GM23338 (cell line): ENCODE results near the gene IARS2. TPM values are rescaled to one million over a fixed set of nuclear protein-coding genes. Genes with fewer than 3 reads are reported as not detected.

ENCODE experiments used
- ATAC-seq: fragments of 200-7000 bp; cut with Tn5 transposase; 3 replicates; pipeline ENCODE4 v1.9.1; 2020
- DNase-seq: peaks from one replicate; pipeline ENCODE4 v3.0.0-alpha.2; 2015; ENCODE audit warnings: low spot score
- H2AFZ ChIP-seq: fragments of 200-600 bp; sonication (generic); 2 replicates; pipeline ENCODE4 v1.8.0; 2016; ENCODE audit warnings: antibody characterized with exemption, mild to moderate bottlenecking, moderate library complexity
- H3F3A ChIP-seq: fragments of 200-600 bp; sonication (generic); replicated peaks from 2 replicates; pipeline ENCODE4 v1.8.0; 2017; ENCODE audit warnings: antibody characterized with exemption, mixed run types, low read depth
- H3K27ac ChIP-seq: fragments of 200-600 bp; sonication (generic); 2 replicates; pipeline ENCODE4 v1.6.1; 2016; ENCODE audit warnings: low read depth
- H3K27me3 ChIP-seq: fragments of 200-600 bp; sonication (generic); 2 replicates; pipeline ENCODE4 v1.8.0; 2016; ENCODE audit warnings: mild to moderate bottlenecking, mixed run types, moderate library complexity; ENCODE audit not compliant: insufficient read depth
- H3K36me3 ChIP-seq: fragments of 200-600 bp; sonication (generic); 2 replicates; pipeline ENCODE4 v1.8.0; 2016; ENCODE audit warnings: mild to moderate bottlenecking; ENCODE audit not compliant: insufficient read depth
- H3K4me1 ChIP-seq: fragments of 200-600 bp; sonication (generic); 2 replicates; pipeline ENCODE4 v1.8.0; 2016; ENCODE audit warnings: mild to moderate bottlenecking, moderate library complexity; ENCODE audit not compliant: insufficient read depth
- H3K4me2 ChIP-seq: fragments of 200-600 bp; sonication (generic); 2 replicates; pipeline ENCODE4 v1.7.1; 2017; ENCODE audit warnings: mixed run types
- H3K4me3 ChIP-seq: fragments of 200-600 bp; sonication (generic); 2 replicates; pipeline ENCODE4 v1.6.1; 2016; ENCODE audit warnings: mixed run types
- H3K79me2 ChIP-seq: fragments of 200-600 bp; sonication (generic); replicated peaks from 2 replicates; pipeline ENCODE4 v1.8.0; 2017; ENCODE audit warnings: mild to moderate bottlenecking; ENCODE audit not compliant: insufficient read depth
- H3K9me2 ChIP-seq: fragments of 200-600 bp; sonication (generic); 2 replicates; pipeline ENCODE4 v1.8.0; 2017; ENCODE audit not compliant: insufficient read depth
- H4K20me1 ChIP-seq: fragments of 200-600 bp; sonication (generic); replicated peaks from 2 replicates; pipeline ENCODE4 v1.8.0; 2017; ENCODE audit warnings: mild to moderate bottlenecking; ENCODE audit not compliant: insufficient read depth
- H3K27ac Mint-ChIP-seq: 2 replicates; pipeline ENCODE4 v1.8.0; 2020; ENCODE audit warnings: inconsistent platforms, mild to moderate bottlenecking, moderate library complexity, mixed read lengths
- H3K27me3 Mint-ChIP-seq: 3 replicates; pipeline ENCODE4 v1.8.0; 2022; ENCODE audit warnings: low read depth, mild to moderate bottlenecking, moderate library complexity, mixed read lengths, inconsistent platforms; ENCODE audit not compliant: insufficient read depth, poor library complexity
- H3K36me3 Mint-ChIP-seq: 3 replicates; pipeline ENCODE4 v1.8.0; 2021; ENCODE audit warnings: low read depth, mild to moderate bottlenecking, inconsistent platforms, moderate library complexity, mixed read lengths
- H3K4me1 Mint-ChIP-seq: 3 replicates; pipeline ENCODE4 v1.8.0; 2020; ENCODE audit warnings: mild to moderate bottlenecking, inconsistent platforms, mixed read lengths
- H3K4me3 Mint-ChIP-seq: 3 replicates; pipeline ENCODE4 v1.8.0; 2021; ENCODE audit warnings: moderate library complexity, mild to moderate bottlenecking, inconsistent platforms, mixed read lengths
- H3K9me3 Mint-ChIP-seq: 3 replicates; pipeline ENCODE4 v1.8.0; 2020; ENCODE audit warnings: moderate library complexity, mild to moderate bottlenecking, inconsistent platforms, mixed read lengths
- CREB1 ChIP-seq: fragments of 250-450 bp; sonication (Bioruptor Pico); IDR thresholded peaks from 2 replicates; pipeline ENCODE4 v1.5.0; 2020; ENCODE audit warnings: low read depth, mild to moderate bottlenecking, moderate library complexity
- EZH2 ChIP-seq: fragments of 200-600 bp; sonication (generic); IDR thresholded peaks from one replicate; pipeline ENCODE4 v1.8.0; 2017; ENCODE audit warnings: antibody characterized with exemption, mild to moderate bottlenecking, low read depth; ENCODE audit not compliant: unreplicated experiment
- EZH2phosphoT487 ChIP-seq: fragments of 200-600 bp; sonication (generic); IDR thresholded peaks from one replicate; pipeline ENCODE4 v1.8.1; 2018; ENCODE audit warnings: antibody characterized with exemption; ENCODE audit not compliant: unreplicated experiment
- JUNB ChIP-seq: IDR thresholded peaks from one replicate; pipeline ENCODE4 v1.6.1; 2016; ENCODE audit warnings: antibody characterized with exemption; ENCODE audit not compliant: unreplicated experiment
- NANOG ChIP-seq: IDR thresholded peaks from 2 replicates; pipeline ENCODE4 v1.6.1; 2016; ENCODE audit warnings: antibody characterized with exemption, borderline replicate concordance
- POLR2AphosphoS5 ChIP-seq: IDR thresholded peaks from 2 replicates; pipeline ENCODE4 v1.6.1; 2016; ENCODE audit warnings: antibody characterized with exemption, low read depth
- STAT1 ChIP-seq: IDR thresholded peaks from one replicate; pipeline ENCODE4 v1.6.1; 2016; ENCODE audit warnings: antibody characterized with exemption; ENCODE audit not compliant: unreplicated experiment
- ZNF114 ChIP-seq: fragments of 250-450 bp; sonication (Bioruptor Pico); IDR thresholded peaks from 2 replicates; pipeline ENCODE4 v1.5.0; 2020; ENCODE audit warnings: mild to moderate bottlenecking, moderate library complexity
- ZNF331 ChIP-seq: fragments of 250-450 bp; sonication (Bioruptor Pico); IDR thresholded peaks from 2 replicates; pipeline ENCODE4 v1.5.0; 2020; ENCODE audit warnings: low read depth, mild to moderate bottlenecking, moderate library complexity
- polyA plus RNA-seq: library from polyadenylated mRNA; unstranded; fragments of >200 nt; fragmentation: Nextera tagmentation; extraction: Ambion mirVana; gene quantifications from 2 replicates; pipeline ENCODE4 v1.2.1, GENCODE V29; 2016
- total RNA-seq: library from RNA; depleted of rRNA; stranded (reverse); fragments of >200 nt; shearing (Covaris generic); gene quantifications from 2 replicates; pipeline ENCODE4 v1.2.3, GENCODE V29; 2014
- TF ChIP-seq, protein P1 (sequence below): IDR thresholded peaks from 2 replicates; pipeline ENCODE4 v1.6.1; 2016; ENCODE audit warnings: antibody characterized with exemption
- TF ChIP-seq, protein P2 (sequence below): fragments of 250-450 bp; sonication (Bioruptor Pico); IDR thresholded peaks from 2 replicates; pipeline ENCODE4 v1.5.0; 2020; ENCODE audit warnings: mild to moderate bottlenecking, moderate library complexity
- TF ChIP-seq, protein P3 (sequence below): IDR thresholded peaks from one replicate; pipeline ENCODE4 v1.6.1; 2018; ENCODE audit warnings: antibody characterized with exemption; ENCODE audit not compliant: unreplicated experiment
- TF ChIP-seq, protein P4 (sequence below), 2 experiments: fragments of 200-600 bp in 1 of 2; sonication (generic) in 1 of 2; conservative IDR thresholded peaks; 2 replicates each; pipeline versions ENCODE4 v1.5.1 to v1.6.1; 2016 to 2017; ENCODE audit warnings: antibody characterized with exemption in 2 of 2, low read depth in 2 of 2, mild to moderate bottlenecking in 2 of 2, moderate library complexity in 1 of 2

The IARS2 gene
- total and polyA plus RNA-seq, 2 experiments from 2014 or later = 33.3 to 75.6 TPM

DNA sequence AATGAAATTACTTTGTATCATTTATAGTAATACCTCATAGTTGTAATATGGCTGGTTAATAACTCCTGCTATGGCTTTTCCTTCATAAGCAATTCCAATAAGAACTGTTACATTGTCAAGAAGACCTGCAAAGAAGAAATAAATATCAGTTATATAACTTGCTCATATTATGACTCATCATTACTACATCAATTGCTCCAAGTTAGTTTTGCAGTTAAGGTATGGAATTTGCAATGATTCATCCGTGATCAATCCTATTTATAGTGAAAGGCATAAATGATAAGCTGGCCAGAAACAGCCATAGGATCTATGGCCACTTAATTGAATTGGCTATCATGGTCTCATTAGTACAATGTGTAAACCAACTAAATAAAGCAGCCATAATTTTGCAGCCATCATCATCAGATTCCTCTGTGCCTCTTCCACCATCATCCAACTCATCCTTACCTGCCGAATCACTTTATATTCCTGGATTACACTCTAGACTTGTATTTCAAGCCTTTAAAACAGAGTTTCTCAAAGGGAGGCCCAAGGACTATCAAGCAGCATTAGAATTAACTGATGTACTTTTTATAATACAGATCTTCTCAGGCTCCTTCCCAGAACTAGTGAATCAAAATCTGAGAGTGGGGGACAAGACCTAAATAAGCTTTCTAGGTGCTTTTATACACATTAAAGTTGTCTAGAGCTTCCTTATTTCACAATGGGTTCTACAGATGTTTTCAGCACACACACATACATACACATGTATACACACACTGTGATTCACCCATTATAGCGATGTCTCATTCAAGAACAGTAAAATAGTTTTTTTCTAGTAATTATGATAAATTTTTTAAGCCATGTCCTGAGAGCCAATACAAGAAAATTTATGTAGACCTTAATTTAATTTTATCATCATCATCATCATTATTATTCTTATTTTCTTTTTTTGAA is 26.4 kb upstream of the IARS2 start:
- Histone ChIP-seq H3K27me3 (no peaks in the 10 kb centered on the region), H3F3A (no peaks in the 10 kb centered on the region), H3K36me3 (peaks cover 3% of the 10 kb centered on the region), H2AFZ (no peak overlapping the region), H3K4me2 (no peak overlapping the region), H3K79me2 (no peaks in the 10 kb centered on the region), H3K4me1 (no peaks in the 10 kb centered on the region), H3K9me2 (no peaks in the 10 kb centered on the region), H3K4me3 (no peak overlapping the region), H3K27ac (no peak overlapping the region), H4K20me1 (no peaks in the 10 kb centered on the region)
- no peak overlapping the region for H3K4me3 Mint-ChIP-seq
- no peaks in the 10 kb centered on the region for H3K4me1 Mint-ChIP-seq
- H3K27ac Mint-ChIP-seq = no peak overlapping the region
- DNase-seq (no peak), ATAC-seq (no peak)
- no peaks in the 10 kb centered on the region for H3K27me3 Mint-ChIP-seq
- peaks cover 6% of the 10 kb centered on the region for H3K36me3 Mint-ChIP-seq
- no peaks in the 10 kb centered on the region for H3K9me3 Mint-ChIP-seq
- no peak for TF ChIP-seq NANOG
- TF ChIP-seq CREB1 = no peak
- TF ChIP-seq JUNB = no peak
- TF ChIP-seq POLR2AphosphoS5 = no peak
- no peak for TF ChIP-seq EZH2
- TF ChIP-seq ZNF114 (CRISPR knock-in tag) = no peak
- TF ChIP-seq, protein P1, sequence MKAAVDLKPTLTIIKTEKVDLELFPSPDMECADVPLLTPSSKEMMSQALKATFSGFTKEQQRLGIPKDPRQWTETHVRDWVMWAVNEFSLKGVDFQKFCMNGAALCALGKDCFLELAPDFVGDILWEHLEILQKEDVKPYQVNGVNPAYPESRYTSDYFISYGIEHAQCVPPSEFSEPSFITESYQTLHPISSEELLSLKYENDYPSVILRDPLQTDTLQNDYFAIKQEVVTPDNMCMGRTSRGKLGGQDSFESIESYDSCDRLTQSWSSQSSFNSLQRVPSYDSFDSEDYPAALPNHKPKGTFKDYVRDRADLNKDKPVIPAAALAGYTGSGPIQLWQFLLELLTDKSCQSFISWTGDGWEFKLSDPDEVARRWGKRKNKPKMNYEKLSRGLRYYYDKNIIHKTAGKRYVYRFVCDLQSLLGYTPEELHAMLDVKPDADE = no peak
- no peak for TF ChIP-seq STAT1
- TF ChIP-seq, protein P2, sequence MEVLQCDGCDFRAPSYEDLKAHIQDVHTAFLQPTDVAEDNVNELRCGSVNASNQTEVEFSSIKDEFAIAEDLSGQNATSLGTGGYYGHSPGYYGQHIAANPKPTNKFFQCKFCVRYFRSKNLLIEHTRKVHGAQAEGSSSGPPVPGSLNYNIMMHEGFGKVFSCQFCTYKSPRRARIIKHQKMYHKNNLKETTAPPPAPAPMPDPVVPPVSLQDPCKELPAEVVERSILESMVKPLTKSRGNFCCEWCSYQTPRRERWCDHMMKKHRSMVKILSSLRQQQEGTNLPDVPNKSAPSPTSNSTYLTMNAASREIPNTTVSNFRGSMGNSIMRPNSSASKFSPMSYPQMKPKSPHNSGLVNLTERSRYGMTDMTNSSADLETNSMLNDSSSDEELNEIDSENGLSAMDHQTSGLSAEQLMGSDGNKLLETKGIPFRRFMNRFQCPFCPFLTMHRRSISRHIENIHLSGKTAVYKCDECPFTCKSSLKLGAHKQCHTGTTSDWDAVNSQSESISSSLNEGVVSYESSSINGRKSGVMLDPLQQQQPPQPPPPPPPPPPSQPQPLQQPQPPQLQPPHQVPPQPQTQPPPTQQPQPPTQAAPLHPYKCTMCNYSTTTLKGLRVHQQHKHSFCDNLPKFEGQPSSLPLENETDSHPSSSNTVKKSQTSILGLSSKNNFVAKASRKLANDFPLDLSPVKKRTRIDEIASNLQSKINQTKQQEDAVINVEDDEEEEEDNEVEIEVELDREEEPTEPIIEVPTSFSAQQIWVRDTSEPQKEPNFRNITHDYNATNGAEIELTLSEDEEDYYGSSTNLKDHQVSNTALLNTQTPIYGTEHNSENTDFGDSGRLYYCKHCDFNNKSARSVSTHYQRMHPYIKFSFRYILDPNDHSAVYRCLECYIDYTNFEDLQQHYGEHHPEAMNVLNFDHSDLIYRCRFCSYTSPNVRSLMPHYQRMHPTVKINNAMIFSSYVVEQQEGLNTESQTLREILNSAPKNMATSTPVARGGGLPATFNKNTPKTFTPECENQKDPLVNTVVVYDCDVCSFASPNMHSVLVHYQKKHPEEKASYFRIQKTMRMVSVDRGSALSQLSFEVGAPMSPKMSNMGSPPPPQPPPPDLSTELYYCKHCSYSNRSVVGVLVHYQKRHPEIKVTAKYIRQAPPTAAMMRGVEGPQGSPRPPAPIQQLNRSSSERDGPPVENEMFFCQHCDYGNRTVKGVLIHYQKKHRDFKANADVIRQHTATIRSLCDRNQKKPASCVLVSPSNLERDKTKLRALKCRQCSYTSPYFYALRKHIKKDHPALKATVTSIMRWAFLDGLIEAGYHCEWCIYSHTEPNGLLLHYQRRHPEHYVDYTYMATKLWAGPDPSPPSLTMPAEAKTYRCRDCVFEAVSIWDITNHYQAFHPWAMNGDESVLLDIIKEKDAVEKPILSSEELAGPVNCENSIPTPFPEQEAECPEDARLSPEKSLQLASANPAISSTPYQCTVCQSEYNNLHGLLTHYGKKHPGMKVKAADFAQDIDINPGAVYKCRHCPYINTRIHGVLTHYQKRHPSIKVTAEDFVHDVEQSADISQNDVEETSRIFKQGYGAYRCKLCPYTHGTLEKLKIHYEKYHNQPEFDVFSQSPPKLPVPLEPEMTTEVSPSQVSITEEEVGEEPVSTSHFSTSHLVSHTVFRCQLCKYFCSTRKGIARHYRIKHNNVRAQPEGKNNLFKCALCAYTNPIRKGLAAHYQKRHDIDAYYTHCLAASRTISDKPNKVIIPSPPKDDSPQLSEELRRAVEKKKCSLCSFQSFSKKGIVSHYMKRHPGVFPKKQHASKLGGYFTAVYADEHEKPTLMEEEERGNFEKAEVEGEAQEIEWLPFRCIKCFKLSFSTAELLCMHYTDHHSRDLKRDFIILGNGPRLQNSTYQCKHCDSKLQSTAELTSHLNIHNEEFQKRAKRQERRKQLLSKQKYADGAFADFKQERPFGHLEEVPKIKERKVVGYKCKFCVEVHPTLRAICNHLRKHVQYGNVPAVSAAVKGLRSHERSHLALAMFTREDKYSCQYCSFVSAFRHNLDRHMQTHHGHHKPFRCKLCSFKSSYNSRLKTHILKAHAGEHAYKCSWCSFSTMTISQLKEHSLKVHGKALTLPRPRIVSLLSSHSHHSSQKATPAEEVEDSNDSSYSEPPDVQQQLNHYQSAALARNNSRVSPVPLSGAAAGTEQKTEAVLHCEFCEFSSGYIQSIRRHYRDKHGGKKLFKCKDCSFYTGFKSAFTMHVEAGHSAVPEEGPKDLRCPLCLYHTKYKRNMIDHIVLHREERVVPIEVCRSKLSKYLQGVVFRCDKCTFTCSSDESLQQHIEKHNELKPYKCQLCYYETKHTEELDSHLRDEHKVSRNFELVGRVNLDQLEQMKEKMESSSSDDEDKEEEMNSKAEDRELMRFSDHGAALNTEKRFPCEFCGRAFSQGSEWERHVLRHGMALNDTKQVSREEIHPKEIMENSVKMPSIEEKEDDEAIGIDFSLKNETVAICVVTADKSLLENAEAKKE (CRISPR knock-in tag) = no peak
- TF ChIP-seq, protein P3, sequence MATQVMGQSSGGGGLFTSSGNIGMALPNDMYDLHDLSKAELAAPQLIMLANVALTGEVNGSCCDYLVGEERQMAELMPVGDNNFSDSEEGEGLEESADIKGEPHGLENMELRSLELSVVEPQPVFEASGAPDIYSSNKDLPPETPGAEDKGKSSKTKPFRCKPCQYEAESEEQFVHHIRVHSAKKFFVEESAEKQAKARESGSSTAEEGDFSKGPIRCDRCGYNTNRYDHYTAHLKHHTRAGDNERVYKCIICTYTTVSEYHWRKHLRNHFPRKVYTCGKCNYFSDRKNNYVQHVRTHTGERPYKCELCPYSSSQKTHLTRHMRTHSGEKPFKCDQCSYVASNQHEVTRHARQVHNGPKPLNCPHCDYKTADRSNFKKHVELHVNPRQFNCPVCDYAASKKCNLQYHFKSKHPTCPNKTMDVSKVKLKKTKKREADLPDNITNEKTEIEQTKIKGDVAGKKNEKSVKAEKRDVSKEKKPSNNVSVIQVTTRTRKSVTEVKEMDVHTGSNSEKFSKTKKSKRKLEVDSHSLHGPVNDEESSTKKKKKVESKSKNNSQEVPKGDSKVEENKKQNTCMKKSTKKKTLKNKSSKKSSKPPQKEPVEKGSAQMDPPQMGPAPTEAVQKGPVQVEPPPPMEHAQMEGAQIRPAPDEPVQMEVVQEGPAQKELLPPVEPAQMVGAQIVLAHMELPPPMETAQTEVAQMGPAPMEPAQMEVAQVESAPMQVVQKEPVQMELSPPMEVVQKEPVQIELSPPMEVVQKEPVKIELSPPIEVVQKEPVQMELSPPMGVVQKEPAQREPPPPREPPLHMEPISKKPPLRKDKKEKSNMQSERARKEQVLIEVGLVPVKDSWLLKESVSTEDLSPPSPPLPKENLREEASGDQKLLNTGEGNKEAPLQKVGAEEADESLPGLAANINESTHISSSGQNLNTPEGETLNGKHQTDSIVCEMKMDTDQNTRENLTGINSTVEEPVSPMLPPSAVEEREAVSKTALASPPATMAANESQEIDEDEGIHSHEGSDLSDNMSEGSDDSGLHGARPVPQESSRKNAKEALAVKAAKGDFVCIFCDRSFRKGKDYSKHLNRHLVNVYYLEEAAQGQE = no peak
- TF ChIP-seq, protein P4, sequence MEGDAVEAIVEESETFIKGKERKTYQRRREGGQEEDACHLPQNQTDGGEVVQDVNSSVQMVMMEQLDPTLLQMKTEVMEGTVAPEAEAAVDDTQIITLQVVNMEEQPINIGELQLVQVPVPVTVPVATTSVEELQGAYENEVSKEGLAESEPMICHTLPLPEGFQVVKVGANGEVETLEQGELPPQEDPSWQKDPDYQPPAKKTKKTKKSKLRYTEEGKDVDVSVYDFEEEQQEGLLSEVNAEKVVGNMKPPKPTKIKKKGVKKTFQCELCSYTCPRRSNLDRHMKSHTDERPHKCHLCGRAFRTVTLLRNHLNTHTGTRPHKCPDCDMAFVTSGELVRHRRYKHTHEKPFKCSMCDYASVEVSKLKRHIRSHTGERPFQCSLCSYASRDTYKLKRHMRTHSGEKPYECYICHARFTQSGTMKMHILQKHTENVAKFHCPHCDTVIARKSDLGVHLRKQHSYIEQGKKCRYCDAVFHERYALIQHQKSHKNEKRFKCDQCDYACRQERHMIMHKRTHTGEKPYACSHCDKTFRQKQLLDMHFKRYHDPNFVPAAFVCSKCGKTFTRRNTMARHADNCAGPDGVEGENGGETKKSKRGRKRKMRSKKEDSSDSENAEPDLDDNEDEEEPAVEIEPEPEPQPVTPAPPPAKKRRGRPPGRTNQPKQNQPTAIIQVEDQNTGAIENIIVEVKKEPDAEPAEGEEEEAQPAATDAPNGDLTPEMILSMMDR (conservative IDR thresholded peaks at IDR 0.05; ENCODE audit: low read depth in 2 of 2) = no peak
- no peak for TF ChIP-seq ZNF331
- TF ChIP-seq EZH2phosphoT487 = no peak
